Stimulated activated CD4-positive, alpha-beta T cell treated with anti-CD3 and anti-CD28 coated beads, Interleukin-12 subunit alpha, Interleukin-12 subunit beta, amount 100 ng/mL, for 4 hours (primary cell): ENCODE results near the gene GPR17.

Experiments
- DNase-seq: peaks from one replicate; pipeline ENCODE4 v3.0.0-alpha.2; 2020

GPR17 gene

GRCh38 chr2:127615511-127616166 is 30.3 kb upstream of the GPR17 start:
- DNase-seq, result no peak

GRCh38 chr2:127618551-127619202 is 27.3 kb upstream of the GPR17 start:
- DNase-seq, result no peak

GRCh38 chr2:127619203-127619590 is 26.8 kb upstream of the GPR17 start:
- DNase-seq, result no peak

GRCh38 chr2:127619877-127620705 is 25.9 kb upstream of the GPR17 start:
- no peak for DNase-seq

DNA sequence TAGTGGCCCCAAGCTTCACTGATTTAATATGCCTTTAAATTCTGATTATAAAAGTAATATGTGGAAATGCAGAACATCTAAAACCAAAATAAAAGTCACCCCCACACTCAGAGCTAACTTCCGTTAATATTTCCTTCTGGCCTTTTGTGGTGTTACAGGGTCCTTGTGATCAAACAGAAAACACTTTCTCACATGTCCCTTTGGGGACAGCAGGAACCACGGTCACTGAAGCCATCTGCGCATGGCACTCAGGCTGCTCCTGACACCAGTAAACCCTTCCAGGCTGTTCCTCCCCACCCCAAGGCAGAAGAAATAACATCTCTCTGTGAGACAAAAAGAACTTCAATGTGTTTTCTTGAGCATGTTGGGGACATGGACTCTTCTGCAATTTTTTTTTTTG is 25.1 kb upstream of the GPR17 start:
- no peak for DNase-seq

DNA sequence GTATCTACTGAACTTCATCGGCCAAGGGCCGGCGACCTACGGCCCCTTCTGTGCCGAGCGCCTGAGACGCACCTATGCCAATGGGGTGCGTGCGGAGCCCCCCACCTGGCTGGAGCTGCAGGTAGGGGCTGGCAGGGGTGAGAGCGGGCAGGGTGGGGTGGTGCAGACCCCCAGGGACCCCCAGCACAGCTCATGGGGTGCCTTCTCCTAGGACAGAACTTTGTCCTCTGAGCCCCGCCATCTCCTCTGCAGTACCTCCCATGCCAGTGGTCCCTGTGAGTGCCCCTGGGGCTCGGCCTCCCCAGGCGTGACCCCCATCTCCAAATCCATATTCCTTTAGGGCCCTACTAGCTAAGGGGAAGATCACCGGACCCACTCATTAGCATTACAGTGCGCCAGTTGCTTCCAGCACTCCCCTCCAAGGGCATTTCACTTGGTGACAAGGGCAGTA is 23.9 kb upstream of the GPR17 start:
- no peak for DNase-seq

DNA sequence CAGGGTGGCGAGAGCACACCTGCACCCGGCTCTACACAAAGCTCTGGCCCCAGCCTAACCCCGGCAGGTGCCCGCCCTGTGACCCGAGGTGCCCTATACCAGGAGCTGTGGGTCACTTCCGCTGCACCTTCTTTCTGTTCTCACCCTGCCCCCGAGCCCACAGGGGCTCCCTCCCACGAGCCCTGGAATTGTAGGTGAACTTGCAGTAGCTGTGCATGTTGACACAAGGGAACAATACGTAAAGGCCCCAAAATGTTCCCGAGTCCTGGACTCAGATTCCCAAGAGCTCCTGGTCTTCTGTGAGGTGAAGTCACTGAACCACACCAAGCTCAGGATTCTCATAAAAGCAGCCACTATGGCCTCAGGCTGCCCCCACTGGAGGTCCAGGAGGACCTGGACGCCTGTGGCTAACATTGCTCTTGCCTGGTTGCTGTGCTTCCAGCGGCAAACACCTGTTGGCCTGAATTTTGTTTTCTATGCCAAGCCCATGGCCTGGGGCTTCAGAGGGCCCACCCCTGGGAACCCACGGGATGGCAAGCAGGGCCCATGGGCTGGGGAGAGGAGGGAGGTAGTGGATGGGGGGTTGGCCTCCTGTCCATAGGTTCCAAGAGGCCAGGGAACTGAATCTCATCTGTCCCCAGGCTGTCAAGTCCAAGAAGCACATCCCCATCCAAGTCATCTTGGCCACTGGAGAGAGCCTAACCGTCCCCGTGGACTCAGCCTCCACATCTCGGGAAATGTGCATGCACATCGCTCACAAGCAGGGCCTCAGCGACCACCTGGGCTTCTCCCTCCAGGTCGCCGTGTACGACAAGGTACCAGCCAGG is 23.2 kb upstream of the GPR17 start:
- no peak for DNase-seq

DNA sequence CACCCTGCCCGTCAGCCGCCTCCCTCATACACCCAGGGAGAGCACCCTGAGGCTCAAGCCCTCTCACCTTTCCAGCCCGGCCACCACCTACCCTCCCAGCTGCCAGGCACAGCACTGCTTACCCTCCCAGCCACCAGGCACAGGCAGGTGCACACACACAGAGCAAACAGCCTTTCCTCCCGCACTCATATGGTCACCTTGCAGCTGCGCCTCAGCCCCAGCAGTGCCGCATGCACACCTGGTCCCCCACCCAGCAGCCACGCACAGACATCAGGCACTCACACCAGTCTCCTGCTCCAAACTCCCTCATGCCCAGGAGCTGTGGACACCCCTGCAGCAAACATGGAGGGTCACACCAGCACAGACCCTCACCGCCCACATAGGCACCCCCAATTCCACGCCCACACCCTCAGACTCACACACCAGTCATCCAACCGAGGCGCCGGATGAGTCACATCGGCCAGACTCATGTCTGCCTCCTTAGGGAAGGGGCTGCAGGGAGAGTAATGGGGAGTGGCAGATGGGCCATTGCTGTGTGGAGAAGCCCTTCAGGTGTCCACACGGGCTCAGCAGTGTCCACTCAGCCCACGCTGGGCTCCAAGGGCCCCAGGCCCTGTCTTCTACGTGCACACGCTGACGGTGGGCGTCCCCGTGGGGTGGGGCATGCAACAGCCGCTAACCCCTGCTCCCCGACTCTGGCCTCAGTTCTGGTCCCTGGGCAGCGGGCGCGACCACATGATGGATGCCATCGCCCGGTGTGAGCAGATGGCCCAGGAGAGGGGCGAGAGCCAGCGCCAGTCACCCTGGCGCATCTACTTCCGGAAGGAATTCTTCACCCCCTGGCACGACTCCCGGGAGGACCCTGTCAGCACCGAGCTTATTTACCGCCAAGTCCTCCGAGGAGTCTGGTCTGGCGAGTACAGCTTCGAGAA is 22.3 kb upstream of the GPR17 start:
- no peak for DNase-seq

DNA sequence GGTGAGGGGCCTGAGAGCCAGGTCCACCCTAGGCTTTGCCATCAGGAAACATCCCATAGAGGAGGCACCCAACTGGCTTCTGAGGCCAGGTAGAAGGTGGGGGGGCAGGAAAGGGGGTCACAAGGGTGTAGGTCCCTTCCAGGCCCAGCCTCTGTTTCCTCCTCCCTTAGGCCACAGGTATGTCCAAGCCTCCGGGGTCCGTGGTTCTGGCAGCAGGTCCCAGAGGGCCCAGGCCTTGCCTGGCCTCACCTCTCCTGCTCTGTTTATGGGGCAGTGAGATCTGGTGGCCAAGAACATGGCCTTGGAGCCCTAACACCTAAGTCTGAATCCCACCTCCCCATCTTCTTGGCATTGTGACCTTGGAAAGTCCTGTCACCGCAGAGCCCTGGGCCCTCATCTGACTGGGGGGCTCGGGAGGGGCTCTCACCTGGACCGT is 21.6 kb upstream of the GPR17 start:
- DNase-seq, result no peak

GRCh38 chr2:127624756-127625571 is 21.0 kb upstream of the GPR17 start:
- DNase-seq, result no peak

GRCh38 chr2:127625572-127625951 is 20.4 kb upstream of the GPR17 start:
- no peak for DNase-seq

- DNase-seq, result no peak
Observed at GRCh38 chr2:127626175-127626574, 19.8 kb upstream of the GPR17 start.

GRCh38 chr2:127626917-127627739 is 18.8 kb upstream of the GPR17 start:
- DNase-seq, result no peak

GRCh38 chr2:127627740-127628571 is 18.0 kb upstream of the GPR17 start:
- DNase-seq, result no peak

DNA sequence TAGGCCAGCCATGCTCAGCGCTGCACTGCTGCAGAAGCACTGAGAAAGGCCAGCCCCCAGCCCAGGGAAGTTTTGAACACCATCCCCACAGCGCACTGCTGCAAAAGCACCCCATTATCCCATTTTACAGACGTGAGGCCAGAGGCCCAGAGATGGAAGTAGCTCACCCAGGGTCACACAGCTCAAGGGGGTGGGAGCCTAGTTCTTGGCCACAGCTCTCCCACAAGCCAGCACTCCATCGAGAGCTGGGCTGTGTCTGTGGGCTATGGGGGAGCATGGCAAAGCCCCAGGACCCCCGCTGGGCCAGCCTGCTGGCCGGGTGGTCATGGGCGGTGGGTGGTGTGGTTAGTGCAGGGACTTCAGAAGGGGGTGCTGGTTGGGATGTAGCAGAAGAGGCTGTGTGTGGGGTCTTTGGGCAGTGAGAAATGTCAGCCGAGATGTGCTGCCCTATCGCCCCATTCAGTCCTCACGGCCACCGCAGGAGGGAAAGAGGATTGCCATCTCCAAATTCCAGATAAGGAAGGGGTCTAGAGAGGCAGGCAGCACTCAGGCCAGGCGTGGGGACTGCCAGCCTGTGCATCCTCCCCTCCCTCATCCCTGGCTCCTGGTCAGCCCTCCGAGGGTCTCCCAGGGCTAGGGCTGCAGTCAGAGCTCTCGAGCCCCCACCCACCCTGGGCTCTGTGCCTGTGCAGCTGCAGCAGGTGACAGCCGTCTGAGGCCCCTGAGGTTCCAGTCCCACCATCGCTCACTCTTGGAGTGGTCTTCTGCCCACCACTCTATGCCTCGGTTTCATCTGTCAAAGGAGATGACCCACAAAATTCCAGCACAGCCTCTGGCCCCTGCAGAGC is 17.0 kb upstream of the GPR17 start:
- DNase-seq, result no peak

DNA sequence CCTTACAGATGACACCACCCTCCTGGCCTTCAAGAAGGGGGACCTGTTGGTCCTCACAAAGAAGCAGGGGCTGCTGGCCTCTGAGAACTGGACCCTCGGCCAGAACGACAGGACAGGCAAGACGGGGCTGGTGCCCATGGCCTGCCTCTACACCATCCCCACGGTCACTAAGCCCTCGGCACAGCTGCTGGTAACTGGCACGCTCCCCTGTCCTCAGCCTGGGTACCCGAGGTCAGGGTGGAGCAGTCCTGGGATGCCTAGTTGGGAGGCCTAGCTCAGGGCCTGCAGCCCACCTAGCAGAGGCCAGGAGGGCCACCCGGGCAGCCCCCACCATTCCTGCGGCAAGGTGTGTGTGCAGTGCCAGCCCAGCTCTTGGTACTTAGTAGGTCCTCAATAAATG is 16.3 kb upstream of the GPR17 start:
- no peak for DNase-seq

GRCh38 chr2:127630096-127630863 is 15.7 kb upstream of the GPR17 start:
- no peak for DNase-seq
